B cell (primary cell): Measurements from ENCODE around the gene IL19. TPM values are rescaled to one million over a fixed set of nuclear protein-coding genes. Genes with fewer than 3 reads are reported as not detected.

Source experiments
- ATAC-seq: fragments of 200-7000 bp; cut with Tn5 transposase; one replicate; pipeline ENCODE4 v1.10.0; 2021; ENCODE audit warnings: low read depth, mild to moderate bottlenecking, moderate number of reproducible peaks, moderate library complexity
- CTCF ChIA-PET: fragments of 350-600 bp; sonication (Branson Sonifier 250); formaldehyde crosslinking; loops from one replicate; lab custom pipeline; 2021; ENCODE audit warnings: antibody characterized with exemption, inconsistent platforms; lab: Charles Lee
- POLR2A ChIA-PET: fragments of 350-600 bp; sonication (Branson Sonifier 250); formaldehyde crosslinking; loops from one replicate; lab custom pipeline; 2021; ENCODE audit warnings: antibody characterized with exemption; lab: Charles Lee
- DNase-seq: peaks from one replicate; pipeline ENCODE4 v3.0.0; 2013
- H2AFZ ChIP-seq: 2 replicates; pipeline ENCODE4 v1.6.1; 2012; ENCODE audit warnings: mild to moderate bottlenecking, low read depth, low read length; ENCODE audit not compliant: insufficient read depth, poor library complexity, severe bottlenecking
- H3K27ac ChIP-seq, 2 donors: 1 replicate in 1 of 2; 2 replicates in 1 of 2; pipeline ENCODE4 v1.5.1; 2012 to 2013; ENCODE audit warnings: low read length in 2 of 2, mild to moderate bottlenecking in 2 of 2, moderate library complexity in 1 of 2
- H3K27me3 ChIP-seq, 4 experiments: fragments of 200-600 bp in 1 of 4; sonication (generic) in 1 of 4; replicated peaks in 1 of 4; 1 replicate in 2 of 4; 2 replicates in 2 of 4; pipeline versions ENCODE4 v1.6.1 to v1.7.0; 2013 to 2016; ENCODE audit warnings: low read length in 3 of 4, mild to moderate bottlenecking in 2 of 4, mixed read lengths in 1 of 4, moderate library complexity in 1 of 4; ENCODE audit not compliant: insufficient read depth in 4 of 4, control insufficient read depth in 3 of 4; ENCODE audit errors: control extremely low read depth in 1 of 4
- H3K36me3 ChIP-seq, 2 experiments: replicated peaks in 1 of 2; 1 replicate in 1 of 2; 2 replicates in 1 of 2; pipeline versions ENCODE4 v1.6.1 to v1.7.1; 2013; ENCODE audit warnings: low read length in 1 of 2; ENCODE audit not compliant: insufficient read depth in 2 of 2, control insufficient read depth in 1 of 2; ENCODE audit errors: control extremely low read depth in 1 of 2, extremely low read depth in 1 of 2
- H3K4me1 ChIP-seq, 2 donors: fragments of 200-600 bp in 1 of 2; sonication (generic) in 1 of 2; 1 replicate in 1 of 2; 2 replicates in 1 of 2; pipeline versions ENCODE4 v1.5.1 to v1.6.1; 2013 to 2017; ENCODE audit warnings: low read length in 2 of 2; ENCODE audit not compliant: control insufficient read depth in 2 of 2, insufficient read depth in 2 of 2
- H3K4me2 ChIP-seq: replicated peaks from 2 replicates; pipeline ENCODE3; 2012; ENCODE audit warnings: mild to moderate bottlenecking, low read depth, low read length; ENCODE audit not compliant: poor library complexity, severe bottlenecking
- H3K4me3 ChIP-seq, 5 experiments: fragments of 200-600 bp in 1 of 5; sonication (generic) in 1 of 5; 1 replicate in 3 of 5; 2 replicates in 2 of 5; pipeline versions ENCODE4 v1.5.1 to v1.7.0; 2011 to 2016; ENCODE audit warnings: low read length in 4 of 5, mild to moderate bottlenecking in 4 of 5, low read depth in 2 of 5, control low read depth in 1 of 5, moderate library complexity in 1 of 5; ENCODE audit not compliant: insufficient read depth in 1 of 5; ENCODE audit errors: control extremely low read depth in 1 of 5, extremely low read depth in 1 of 5
- H3K79me2 ChIP-seq: fragments of 200-600 bp; sonication (generic); one replicate; pipeline ENCODE4 v1.6.0; 2016; ENCODE audit warnings: low read length; ENCODE audit not compliant: control insufficient read depth, insufficient read depth
- H3K9ac ChIP-seq: fragments of 200-600 bp; sonication (generic); 2 replicates; pipeline ENCODE4 v1.6.1; 2017; ENCODE audit warnings: mild to moderate bottlenecking, low read length, moderate library complexity
- H3K9me3 ChIP-seq, 3 donors: one replicate each; pipeline versions ENCODE4 v1.6.1 to v1.7.1; 2013; ENCODE audit warnings: low read length in 2 of 3; ENCODE audit not compliant: control insufficient read depth in 2 of 3, insufficient read depth in 1 of 3; ENCODE audit errors: control extremely low read depth in 1 of 3
- H4K20me1 ChIP-seq: 2 replicates; pipeline ENCODE4 v1.6.0; 2012; ENCODE audit warnings: mild to moderate bottlenecking, low read length; ENCODE audit not compliant: insufficient read depth, control insufficient read depth, poor library complexity, severe bottlenecking
- H3K27ac Mint-ChIP-seq: one replicate; pipeline ENCODE4 v1.8.0; 2021; ENCODE audit warnings: mixed read lengths
- H3K27me3 Mint-ChIP-seq: one replicate; pipeline ENCODE4 v1.8.0; 2021; ENCODE audit warnings: mixed read lengths
- H3K4me1 Mint-ChIP-seq: one replicate; pipeline ENCODE4 v1.8.0; 2021; ENCODE audit warnings: mixed read lengths
- H3K4me3 Mint-ChIP-seq: one replicate; pipeline ENCODE4 v1.8.0; 2021; ENCODE audit warnings: mixed read lengths
- H3K9me3 Mint-ChIP-seq: one replicate; pipeline ENCODE4 v1.8.0; 2022; ENCODE audit warnings: mixed read lengths; ENCODE audit not compliant: insufficient read depth
- CTCF ChIP-seq: fragments of 200-600 bp; IDR thresholded peaks from one replicate; pipeline ENCODE4 v1.8.0; 2022; ENCODE audit warnings: antibody characterized with exemption, mild to moderate bottlenecking
- EZH2 ChIP-seq: IDR thresholded peaks from 2 replicates; pipeline ENCODE4 v1.6.1; 2012; ENCODE audit warnings: borderline replicate concordance, low read depth, mild to moderate bottlenecking, moderate library complexity, low read length; ENCODE audit not compliant: insufficient read depth, poor library complexity, severe bottlenecking
- WGBS: methylation state at CpG from one replicate; pipeline ENCODE4 v1.1.5; 2013; ENCODE audit warnings: missing lambda C conversion rate; ENCODE audit not compliant: insufficient coverage; 5-methylcytosine and 5-hydroxymethylcytosine counted together
- intact Hi-C: fragments of 100-400 bp; cut with micrococcal nuclease; formaldehyde crosslinking; loops from one replicate; pipeline ENCODE4 v1.10.0; 2022
- polyA plus RNA-seq: library from polyadenylated mRNA; depleted of rRNA; stranded (reverse); fragments of >200 nt; gene quantifications from 2 replicates; pipeline ENCODE4 v1.2.3, GENCODE V29; 2012
- total RNA-seq, 2 donors: library from RNA; stranded (reverse); fragments of 120-200 nt in 1 of 2; gene quantifications; 1 replicate in 1 of 2; 2 replicates in 1 of 2; pipeline versions ENCODE4 v1.2.3 to v1.2.4, GENCODE V29; 2013 to 2022

The IL19 gene
- total and polyA plus RNA-seq, 2 donors (not counting 1 experiment from before 2014, with no cell fraction given) = 0.27 TPM; not detected in 1

- Histone ChIP-seq H2AFZ (no peak overlapping the region), H3K4me2 (peak overlapping the region; percentile 25), H3K4me1 (peaks cover 65 to 71% of the 10 kb centered on the region in 2 donors), H3K27me3 (no peaks in the 10 kb centered on the region), H3K36me3 (no peaks in the 10 kb centered on the region), H3K27ac (no peak overlapping the region), H3K9me3 (no peaks in the 10 kb centered on the region), H3K4me3 (no peak overlapping the region), H4K20me1 (no peaks in the 10 kb centered on the region), H3K9ac (no peak overlapping the region), H3K79me2 (no peaks in the 10 kb centered on the region)
- Mint-ChIP-seq H3K4me3 (peak overlapping the region; percentile 48), H3K4me1 (peaks cover 80% of the 10 kb centered on the region), H3K27me3 (no peaks in the 10 kb centered on the region), H3K9me3 (no peaks in the 10 kb centered on the region), H3K27ac (peak overlapping the region; percentile 66)
- 50% methylated on average over 7 of the region's 7 CpGs for WGBS
- no peak for TF ChIP-seq CTCF
- no peak for TF ChIP-seq EZH2
- CTCF ChIA-PET = interaction anchor here (0.6 to 10.9 kb wide), 11 partner anchors 8 to 213 kb away, joined by 3 to 81 read pairs (median 3); no protein-coding TSS in a partner anchor
- intact Hi-C loops = loop anchor here (5.0 kb wide), 1 partner anchor 38 kb away; no protein-coding TSS in a partner anchor
- DNase-seq (peak; percentile 42), ATAC-seq (peak; percentile 28)
- POLR2A ChIA-PET = interaction anchor here (0.8 to 1.1 kb wide), 2 partner anchors 26 to 34 kb away, joined by 3 to 4 read pairs; no protein-coding TSS in a partner anchor
Measured at GRCh38 chr1:206769304-206769731, 1.3 kb upstream of the IL19 start.

GRCh38 chr1:206771338-206771692 lies 742 bp downstream of the IL19 start:
- Mint-ChIP-seq H3K4me1 (peaks cover 82% of the 10 kb centered on the region), H3K27me3 (no peaks in the 10 kb centered on the region), H3K27ac (no peak overlapping the region), H3K4me3 (peak overlapping the region; percentile 80), H3K9me3 (no peaks in the 10 kb centered on the region)
- TF ChIP-seq CTCF (no peak), EZH2 (no peak)
- no peak overlapping the region for H3K27ac ChIP-seq
- H3K4me1 ChIP-seq = peaks cover 65 to 75% of the 10 kb centered on the region in 2 donors
- CTCF ChIA-PET = interaction anchor here (1.6 to 10.9 kb wide), 10 partner anchors 11 to 141 kb away, joined by 3 to 81 read pairs (median 10); no protein-coding TSS in a partner anchor
- 45% methylated on average over 2 of the region's 4 CpGs for WGBS
- H3K27me3 ChIP-seq = peaks cover 0 to 2% (median 0%) of the 10 kb centered on the region in 4 experiments
- ATAC-seq (no peak), DNase-seq (no peak)
- H3K9me3 ChIP-seq = no peaks in the 10 kb centered on the region
- no peaks in the 10 kb centered on the region for H3K36me3 ChIP-seq
- POLR2A ChIA-PET = interaction anchor here (0.5 to 2.5 kb wide), 6 partner anchors 10 to 92 kb away, joined by 3 to 10 read pairs (median 4); no protein-coding TSS in a partner anchor
- H3K9ac ChIP-seq = no peak overlapping the region
- peak overlapping the region; percentile 10 for H3K4me2 ChIP-seq
- H4K20me1 ChIP-seq = no peaks in the 10 kb centered on the region
- no peak overlapping the region for H2AFZ ChIP-seq
- H3K4me3 ChIP-seq = no peak overlapping the region
- H3K79me2 ChIP-seq = no peaks in the 10 kb centered on the region
- intact Hi-C loops = loop anchor here (2.0 kb wide), 4 partner anchors 13 to 37 kb away; no protein-coding TSS in a partner anchor
